Mesenchymal stem cell (in vitro differentiated cells and primary cell): ENCODE data around the gene BCL2L2.
"Not testable (repeated sequence)": the region's sequence is repeated elsewhere in the genome, so short reads cannot be mapped to it uniquely, and the experiment has no call there.

Source experiments
- DNase-seq: peaks from one replicate; pipeline ENCODE4 v3.0.0-alpha.2; 2013
- H2AFZ ChIP-seq: one replicate; pipeline ENCODE4 v1.6.1; 2013; ENCODE audit warnings: low read depth, mild to moderate bottlenecking, control low read depth, inconsistent platforms, low read length, moderate library complexity
- H2AK5ac ChIP-seq: 2 replicates; pipeline ENCODE4 v1.6.1; 2013; ENCODE audit warnings: low read length, moderate library complexity, mild to moderate bottlenecking, inconsistent platforms; ENCODE audit not compliant: severe bottlenecking
- H2BK120ac ChIP-seq: one replicate; pipeline ENCODE4 v1.6.1; 2013; ENCODE audit warnings: low read depth, mild to moderate bottlenecking, inconsistent platforms, low read length, moderate library complexity
- H2BK12ac ChIP-seq, 2 experiments: one replicate each; pipeline ENCODE4 v1.6.1; 2013; ENCODE audit warnings: inconsistent platforms in 2 of 2, low read length in 2 of 2, mild to moderate bottlenecking in 2 of 2, moderate library complexity in 2 of 2, control low read depth in 1 of 2
- H2BK15ac ChIP-seq: one replicate; pipeline ENCODE4 v1.6.1; 2013; ENCODE audit warnings: mild to moderate bottlenecking, low read depth, inconsistent platforms; ENCODE audit not compliant: poor library complexity, severe bottlenecking
- H2BK5ac ChIP-seq: 2 replicates; pipeline ENCODE4 v1.6.1; 2013; ENCODE audit warnings: low read depth, mild to moderate bottlenecking, low read length, control low read depth, inconsistent platforms; ENCODE audit not compliant: poor library complexity, severe bottlenecking
- H3K14ac ChIP-seq, 2 experiments: one replicate each; pipeline ENCODE4 v1.6.1; 2013; ENCODE audit warnings: inconsistent platforms in 2 of 2, low read length in 2 of 2, control low read depth in 1 of 2, mild to moderate bottlenecking in 1 of 2, moderate library complexity in 1 of 2
- H3K18ac ChIP-seq, 2 experiments: one replicate each; pipeline ENCODE4 v1.6.1; 2013; ENCODE audit warnings: inconsistent platforms in 2 of 2, low read length in 2 of 2, control low read depth in 1 of 2, low read depth in 1 of 2, mild to moderate bottlenecking in 1 of 2
- H3K23ac ChIP-seq, 2 experiments: one replicate each; pipeline ENCODE4 v1.6.1; 2013; ENCODE audit warnings: inconsistent platforms in 2 of 2, low read length in 2 of 2, mild to moderate bottlenecking in 2 of 2, moderate library complexity in 2 of 2, control low read depth in 1 of 2
- H3K27ac ChIP-seq: 2 replicates; pipeline ENCODE4 v1.5.1; 2013; ENCODE audit warnings: mild to moderate bottlenecking, moderate library complexity, low read length, control low read depth, inconsistent platforms; ENCODE audit not compliant: poor library complexity, severe bottlenecking
- H3K27me3 ChIP-seq, 2 experiments: 2 replicates each; pipeline versions ENCODE4 v1.6.1 to v1.7.0; 2013; ENCODE audit warnings: low read length in 2 of 2, mild to moderate bottlenecking in 2 of 2, moderate library complexity in 2 of 2, control low read depth in 1 of 2, inconsistent platforms in 1 of 2; ENCODE audit not compliant: control insufficient read depth in 1 of 2, insufficient read depth in 1 of 2
- H3K36me3 ChIP-seq, 2 experiments: 2 replicates each; pipeline versions ENCODE4 v1.6.1 to v1.7.0; 2013; ENCODE audit warnings: low read length in 2 of 2, control low read depth in 1 of 2, inconsistent platforms in 1 of 2, low read depth in 1 of 2, mild to moderate bottlenecking in 1 of 2; ENCODE audit not compliant: insufficient read depth in 2 of 2, control insufficient read depth in 1 of 2
- H3K4ac ChIP-seq, 2 experiments: one replicate each; pipeline ENCODE4 v1.6.1; 2013; ENCODE audit warnings: inconsistent platforms in 2 of 2, low read length in 2 of 2, mild to moderate bottlenecking in 2 of 2, moderate library complexity in 2 of 2, control low read depth in 1 of 2, low read depth in 1 of 2
- H3K4me1 ChIP-seq: 2 replicates; pipeline ENCODE4 v1.6.1; 2013; ENCODE audit warnings: low read depth, low read length, control low read depth; ENCODE audit not compliant: control insufficient read depth, insufficient read depth
- H3K4me2 ChIP-seq: 2 replicates; pipeline ENCODE4 v1.6.1; 2013; ENCODE audit warnings: low read length, mild to moderate bottlenecking, inconsistent platforms; ENCODE audit not compliant: poor library complexity, severe bottlenecking
- H3K4me3 ChIP-seq, 2 experiments: 2 replicates each; pipeline versions ENCODE4 v1.5.1 to v1.7.0; 2013; ENCODE audit warnings: low read length in 2 of 2, mild to moderate bottlenecking in 2 of 2, control low read depth in 1 of 2, low read depth in 1 of 2; ENCODE audit not compliant: insufficient read depth in 1 of 2
- H3K79me1 ChIP-seq: replicated peaks from 2 replicates; pipeline ENCODE4 v1.6.1; 2013; ENCODE audit warnings: mild to moderate bottlenecking, control low read depth, low read length, inconsistent platforms; ENCODE audit not compliant: poor library complexity, severe bottlenecking
- H3K9ac ChIP-seq: 2 replicates; pipeline ENCODE4 v1.7.0; 2013; ENCODE audit warnings: mild to moderate bottlenecking, low read length, moderate library complexity
- H3K9me3 ChIP-seq: 2 replicates; pipeline ENCODE4 v1.7.0; 2013; ENCODE audit warnings: mild to moderate bottlenecking, low read length; ENCODE audit not compliant: control insufficient read depth
- H4K8ac ChIP-seq: one replicate; pipeline ENCODE4 v1.6.1; 2013; ENCODE audit warnings: inconsistent platforms, mild to moderate bottlenecking, low read length, moderate library complexity
- H4K91ac ChIP-seq: one replicate; pipeline ENCODE4 v1.6.1; 2013; ENCODE audit warnings: mild to moderate bottlenecking, low read length, inconsistent platforms
- WGBS: methylation state at CpG from one replicate; pipeline ENCODE4 v1.1.7; 2013; ENCODE audit warnings: mixed read lengths; 5-methylcytosine and 5-hydroxymethylcytosine counted together

BCL2L2 gene

DNA sequence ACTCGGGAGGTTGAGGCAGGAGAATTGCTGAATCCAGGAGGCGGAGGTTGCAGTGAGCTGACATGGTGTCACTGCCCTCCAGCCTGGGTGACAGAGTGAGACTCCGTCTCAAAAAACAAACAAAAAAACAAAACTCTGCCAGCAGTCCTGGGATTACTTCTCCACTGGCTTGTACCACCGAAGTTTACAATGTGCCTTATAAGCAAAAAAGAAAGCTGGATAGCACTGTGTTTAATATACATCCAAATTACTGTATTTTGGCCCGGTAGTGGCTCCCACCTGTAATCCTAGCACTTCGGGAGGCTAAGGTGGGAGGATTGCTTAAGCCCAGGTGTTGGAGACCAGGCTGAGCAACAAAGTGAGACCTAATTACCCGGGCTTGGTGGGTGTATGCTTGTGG, 37.4 kb upstream of the BCL2L2 start:
- H2AK5ac ChIP-seq: no peak overlapping the region
- H2BK120ac ChIP-seq: no peak overlapping the region
- H3K4me1 ChIP-seq: no peaks in the 10 kb centered on the region
- H3K9ac ChIP-seq: no peak overlapping the region
- H3K14ac ChIP-seq: no peak overlapping the region
- no peak for DNase-seq
- H3K23ac ChIP-seq: no peak overlapping the region
- H3K36me3 ChIP-seq: no peaks in the 10 kb centered on the region
- no peak overlapping the region for H2BK12ac ChIP-seq
- H2BK5ac ChIP-seq: no peak overlapping the region
- H3K4me2 ChIP-seq: no peak overlapping the region
- H3K27ac ChIP-seq: no peak overlapping the region
- no peak overlapping the region for H3K18ac ChIP-seq
- no peak overlapping the region for H3K4ac ChIP-seq
- no peaks in the 10 kb centered on the region for H3K27me3 ChIP-seq
- H4K91ac ChIP-seq: no peak overlapping the region
- no peak overlapping the region for H4K8ac ChIP-seq
- H3K9me3 ChIP-seq: no peaks in the 10 kb centered on the region
- no peak overlapping the region for H2BK15ac ChIP-seq
- no peak overlapping the region for H3K4me3 ChIP-seq
- WGBS: 76% methylated on average over 6 of the region's 7 CpGs
- no peaks in the 10 kb centered on the region for H3K79me1 ChIP-seq
- no peak overlapping the region for H2AFZ ChIP-seq

- H3K27me3 ChIP-seq: no peaks in the 10 kb centered on the region
- DNase-seq: no peak
- H3K9me3 ChIP-seq: no peaks in the 10 kb centered on the region
- no peak overlapping the region for H3K4me2 ChIP-seq
- no peak overlapping the region for H3K23ac ChIP-seq
- no peak overlapping the region for H3K27ac ChIP-seq
- H2BK120ac ChIP-seq: no peak overlapping the region
- H3K14ac ChIP-seq: no peak overlapping the region
- H2AK5ac ChIP-seq: no peak overlapping the region
- no peak overlapping the region for H4K91ac ChIP-seq
- no peak overlapping the region for H3K4ac ChIP-seq
- no peak overlapping the region for H3K18ac ChIP-seq
- peaks cover 23% of the 10 kb centered on the region for H3K79me1 ChIP-seq
- no peak overlapping the region for H2AFZ ChIP-seq
- H2BK5ac ChIP-seq: no peak overlapping the region
- WGBS: 68% methylated on average over 2 of the region's 2 CpGs
- no peak overlapping the region for H3K4me3 ChIP-seq
- peaks cover 14 to 22% of the 10 kb centered on the region in 2 experiments for H3K36me3 ChIP-seq
- no peak overlapping the region for H2BK12ac ChIP-seq
- no peak overlapping the region for H3K9ac ChIP-seq
- H2BK15ac ChIP-seq: no peak overlapping the region
- no peak overlapping the region for H4K8ac ChIP-seq
- H3K4me1 ChIP-seq: peaks cover 2% of the 10 kb centered on the region
Observed at GRCh38 chr14:23275412-23275811, 31.2 kb upstream of the BCL2L2 start.

DNA sequence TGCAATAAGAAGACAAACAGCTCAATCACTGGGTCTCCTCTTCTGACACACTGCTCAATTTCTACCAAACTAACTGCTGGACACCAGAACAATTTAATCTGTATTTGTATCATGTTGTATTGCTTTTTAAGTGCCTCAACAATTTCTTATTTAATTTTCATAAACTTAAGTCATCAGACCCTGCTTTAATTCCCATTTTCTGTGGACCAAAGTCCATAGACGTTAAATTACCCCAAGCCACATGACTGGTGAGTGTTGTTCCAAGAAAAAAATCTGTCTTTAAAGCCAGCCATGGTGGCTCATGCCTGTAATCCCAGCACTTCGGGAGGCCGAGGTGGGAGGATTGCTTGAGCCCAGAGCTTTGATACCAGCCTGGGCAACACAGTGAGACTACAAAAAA, 29.4 kb upstream of the BCL2L2 start:
- H3K23ac ChIP-seq: no peak overlapping the region
- no peak overlapping the region for H3K14ac ChIP-seq
- no peak overlapping the region for H3K4ac ChIP-seq
- no peak overlapping the region for H3K4me2 ChIP-seq
- no peak overlapping the region for H3K4me3 ChIP-seq
- peaks cover 14 to 22% of the 10 kb centered on the region in 2 experiments for H3K36me3 ChIP-seq
- DNase-seq: no peak
- peaks cover 2% of the 10 kb centered on the region for H3K4me1 ChIP-seq
- H2BK15ac ChIP-seq: no peak overlapping the region
- no peak overlapping the region for H3K9ac ChIP-seq
- no peak overlapping the region for H2AFZ ChIP-seq
- peaks cover 28% of the 10 kb centered on the region for H3K79me1 ChIP-seq
- no peak overlapping the region for H3K27ac ChIP-seq
- no peak overlapping the region for H4K91ac ChIP-seq
- 98% methylated on average over 3 of the region's 3 CpGs for WGBS
- no peak overlapping the region for H2BK12ac ChIP-seq
- no peak overlapping the region for H2AK5ac ChIP-seq
- H3K27me3 ChIP-seq: no peaks in the 10 kb centered on the region
- no peak overlapping the region for H2BK5ac ChIP-seq
- no peaks in the 10 kb centered on the region for H3K9me3 ChIP-seq
- no peak overlapping the region for H2BK120ac ChIP-seq
- H3K18ac ChIP-seq: no peak overlapping the region
- H4K8ac ChIP-seq: no peak overlapping the region

DNA sequence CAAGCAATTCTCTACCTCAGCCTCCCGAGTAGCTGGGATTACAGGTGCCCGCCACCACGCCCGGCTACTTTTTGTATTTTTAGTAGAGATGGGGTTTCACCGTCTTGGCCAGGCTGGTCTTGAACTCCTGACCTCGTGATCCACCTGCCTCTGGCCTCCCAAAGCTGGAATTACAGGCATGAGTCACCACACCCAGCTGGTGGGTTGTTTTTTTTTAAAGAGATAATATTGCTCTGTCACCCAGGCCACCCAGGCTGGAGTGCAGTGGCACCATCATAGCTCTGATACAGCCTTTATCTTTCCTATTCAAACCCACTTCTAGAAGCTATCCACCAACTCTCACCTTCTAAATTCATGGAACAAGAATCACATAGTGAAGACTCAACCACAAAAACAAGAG, 28.7 kb upstream of the BCL2L2 start:
- H2BK5ac ChIP-seq, H2BK120ac ChIP-seq, H3K9me3 ChIP-seq, H3K4me3 ChIP-seq, H3K4me2 ChIP-seq, DNase-seq, H2AK5ac ChIP-seq, H3K18ac ChIP-seq, H3K27ac ChIP-seq, H3K27me3 ChIP-seq, H3K9ac ChIP-seq, H3K4ac ChIP-seq, H3K23ac ChIP-seq, H2AFZ ChIP-seq, H4K91ac ChIP-seq, H2BK12ac ChIP-seq, H3K14ac ChIP-seq, H3K4me1 ChIP-seq, H2BK15ac ChIP-seq, H4K8ac ChIP-seq: not testable (repeated sequence)
- H3K79me1 ChIP-seq: peaks cover 30% of the 10 kb centered on the region
- H3K36me3 ChIP-seq: peaks cover 14 to 22% of the 10 kb centered on the region in 2 experiments
- 87% methylated on average over 6 of the region's 6 CpGs for WGBS
